HepG2 (cell line): ENCODE measurements around the gene PPA2. TPM values are rescaled to one million over a fixed set of nuclear protein-coding genes. Genes with fewer than 3 reads are reported as not detected.

ENCODE experiments used
- E2F1 ChIP-seq: sonication (generic); formaldehyde crosslinking; IDR thresholded peaks from 2 replicates; pipeline ENCODE4 v1.5.0; 2020; ENCODE audit warnings: missing genetic modification reagents
- GATAD1 ChIP-seq: IDR thresholded peaks from 2 replicates; pipeline ENCODE4 v1.6.1; 2016; ENCODE audit warnings: missing genetic modification reagents, missing compliant biosample characterization
- HCFC1 ChIP-seq: fragments of 150-350 bp; IDR thresholded peaks from 2 replicates; pipeline ENCODE4 v1.6.1; 2014; ENCODE audit warnings: low read depth, low read length
- HNF4G ChIP-seq, 2 experiments: sonication (generic) in 1 of 2; formaldehyde crosslinking in 1 of 2; IDR thresholded peaks; 2 replicates each; pipeline versions ENCODE4 v1.4.0 to v1.6.1; 2011 to 2020; ENCODE audit warnings: borderline replicate concordance in 2 of 2, low read depth in 2 of 2, mild to moderate bottlenecking in 2 of 2, low read length in 1 of 2, missing genetic modification reagents in 1 of 2, moderate library complexity in 1 of 2
- KDM3A ChIP-seq: IDR thresholded peaks from 2 replicates; pipeline ENCODE4 v1.6.1; 2018; ENCODE audit warnings: low read depth, missing compliant biosample characterization
- NCOA5 ChIP-seq: sonication (generic); formaldehyde crosslinking; IDR thresholded peaks from 2 replicates; pipeline ENCODE4 v1.4.0; 2020; ENCODE audit warnings: missing genetic modification reagents
- NRL ChIP-seq: sonication (generic); formaldehyde crosslinking; IDR thresholded peaks from 2 replicates; pipeline ENCODE4 v1.5.0; 2020; ENCODE audit warnings: missing genetic modification reagents, mild to moderate bottlenecking, moderate library complexity, borderline replicate concordance
- SALL2 ChIP-seq: sonication (generic); formaldehyde crosslinking; IDR thresholded peaks from 2 replicates; pipeline ENCODE4 v1.8.1; 2023; ENCODE audit warnings: mild to moderate bottlenecking, missing genetic modification reagents, inconsistent platforms
- TAF1 ChIP-seq: sonication (generic); formaldehyde crosslinking; IDR thresholded peaks from 2 replicates; pipeline ENCODE4 v1.4.0; 2020; ENCODE audit warnings: missing genetic modification reagents
- TFDP1 ChIP-seq: IDR thresholded peaks from 2 replicates; pipeline ENCODE4 v1.6.1; 2016; ENCODE audit warnings: missing compliant biosample characterization, missing genetic modification reagents, borderline replicate concordance
- TOE1 ChIP-seq: sonication (generic); formaldehyde crosslinking; IDR thresholded peaks from 2 replicates; pipeline ENCODE4 v1.4.0; 2020; ENCODE audit warnings: mild to moderate bottlenecking, missing genetic modification reagents
- U2AF2 ChIP-seq: fragments of 200-400 bp; formaldehyde crosslinking; IDR thresholded peaks from 2 replicates; pipeline ENCODE4 v1.6.1; 2017; ENCODE audit warnings: low read depth, mild to moderate bottlenecking, low read length
- ZBTB14 ChIP-seq: sonication (generic); formaldehyde crosslinking; IDR thresholded peaks from 2 replicates; pipeline ENCODE4 v1.4.0; 2020; ENCODE audit warnings: missing genetic modification reagents
- ZFP62 ChIP-seq: sonication (generic); formaldehyde crosslinking; IDR thresholded peaks from 2 replicates; pipeline ENCODE4 v1.4.0; 2020; ENCODE audit warnings: missing genetic modification reagents
- ZFY ChIP-seq: sonication (generic); formaldehyde crosslinking; IDR thresholded peaks from 2 replicates; pipeline ENCODE4 v1.4.0; 2020; ENCODE audit warnings: missing genetic modification reagents
- ZNF10 ChIP-seq: sonication (generic); formaldehyde crosslinking; IDR thresholded peaks from 2 replicates; pipeline ENCODE4 v1.4.0; 2020; ENCODE audit warnings: mild to moderate bottlenecking, low read depth, missing genetic modification reagents, borderline replicate concordance
- ZNF256 ChIP-seq: sonication (generic); formaldehyde crosslinking; conservative IDR thresholded peaks from 2 replicates; pipeline ENCODE4 v1.4.0; 2020; ENCODE audit warnings: missing genetic modification reagents
- ZNF350 ChIP-seq: sonication (generic); formaldehyde crosslinking; IDR thresholded peaks from 2 replicates; pipeline ENCODE4 v1.4.0; 2020; ENCODE audit warnings: mild to moderate bottlenecking, low read depth, missing genetic modification reagents, borderline replicate concordance
- ZNF589 ChIP-seq: sonication (generic); formaldehyde crosslinking; conservative IDR thresholded peaks from 2 replicates; pipeline ENCODE4 v1.8.0; 2022; ENCODE audit warnings: mild to moderate bottlenecking, moderate library complexity, missing genetic modification reagents
- ZNF720 ChIP-seq: sonication (generic); formaldehyde crosslinking; IDR thresholded peaks from 2 replicates; pipeline ENCODE4 v1.4.0; 2020; ENCODE audit warnings: missing genetic modification reagents
- ZNF75D ChIP-seq: sonication (generic); formaldehyde crosslinking; IDR thresholded peaks from 2 replicates; pipeline ENCODE4 v1.8.1; 2023; ENCODE audit warnings: missing genetic modification reagents, mild to moderate bottlenecking, borderline replicate concordance
- ZNF777 ChIP-seq: sonication (generic); formaldehyde crosslinking; IDR thresholded peaks from 2 replicates; pipeline ENCODE4 v1.4.0; 2020; ENCODE audit warnings: missing genetic modification reagents
- ZSCAN22 ChIP-seq: sonication (generic); formaldehyde crosslinking; IDR thresholded peaks from 2 replicates; pipeline ENCODE4 v1.4.0; 2020; ENCODE audit warnings: mild to moderate bottlenecking, missing genetic modification reagents
- polyA plus RNA-seq, 8 experiments: library from polyadenylated mRNA; depleted of rRNA in 3 of 8; stranded (reverse) in 7 of 8; unstranded in 1 of 8; fragments of >200 nt; fragmentation: Illumina TruSeq in 4 of 8; extraction: Trizol in 4 of 8; gene quantifications; 2 replicates each; pipeline versions ENCODE4 v1.2.1 to v1.2.3, GENCODE V29; 2011 to 2016; ENCODE audit warnings: low read depth in 4 of 8, missing spikeins in 1 of 8, mixed read lengths in 1 of 8; ENCODE audit not compliant: insufficient read depth in 1 of 8
- total RNA-seq, 5 experiments: library from RNA; depleted of rRNA; stranded (reverse); fragments of >200 nt; fragmentation: Illumina TruSeq; extraction: Trizol; gene quantifications; 2 replicates each; pipeline ENCODE4 v1.2.3, GENCODE V29; 2016; ENCODE audit warnings: low read depth in 1 of 5
- TF ChIP-seq, protein P1 (sequence below): sonication (generic); formaldehyde crosslinking; IDR thresholded peaks from 2 replicates; pipeline ENCODE4 v1.9.0; 2021; ENCODE audit warnings: missing genetic modification reagents, borderline replicate concordance

The PPA2 gene
- total and polyA plus RNA-seq, 2 of the 13 experiments (the other 11 are each of a cell fraction or from before 2014, with no cell fraction given): 44.2 to 70.6 TPM

DNA sequence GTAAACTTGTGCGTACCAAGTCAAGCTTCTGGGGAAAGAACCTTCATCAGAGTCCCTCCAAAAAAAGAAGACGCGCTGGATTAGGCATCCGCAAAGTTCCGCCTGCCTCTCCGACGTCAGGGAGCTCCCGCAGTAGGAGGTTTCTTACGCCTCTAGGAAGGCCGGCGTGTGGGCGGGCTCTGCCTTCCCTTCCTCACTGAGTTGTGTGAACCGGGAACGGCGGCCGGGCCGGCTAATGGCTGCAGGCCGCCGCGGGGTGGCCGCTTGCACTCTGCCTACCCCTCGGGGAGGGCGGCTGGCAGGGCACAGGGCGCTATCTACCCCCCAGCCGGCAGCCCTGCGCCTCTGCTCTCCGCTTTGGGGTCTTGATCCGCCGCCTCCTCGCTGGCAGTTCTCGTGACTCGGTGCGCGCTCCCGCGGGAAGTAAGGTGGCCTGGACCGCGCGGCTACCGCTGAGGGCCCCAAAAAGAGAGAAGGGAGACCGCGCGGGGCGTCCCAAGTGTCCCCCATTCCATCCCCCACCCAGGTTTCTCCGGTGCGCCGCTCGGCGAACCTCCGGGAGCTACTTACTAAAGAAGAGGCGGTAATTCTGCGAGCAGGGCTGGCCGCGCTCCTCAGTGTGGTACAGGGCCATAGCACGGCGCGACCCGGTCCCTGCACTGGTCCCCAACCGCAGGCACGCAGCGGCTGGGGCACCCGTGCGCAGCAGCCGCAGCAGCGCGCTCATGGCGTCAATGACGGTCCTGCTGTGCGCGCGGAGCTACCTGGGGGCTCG lies at the start of gene PPA2 (continued):
- TF ChIP-seq ZNF777 (peak; percentile 74), NRL (CRISPR knock-in tag) (peak; percentile 93), U2AF2 (no peak), ZNF75D (0 out of 2 replicates have a peak, but pooled peaks have one; percentile 73), NCOA5 (CRISPR knock-in tag) (no peak), ZFP62 (CRISPR knock-in tag) (no peak), E2F1 (CRISPR knock-in tag) (peak; percentile 65), ZFY (peak; percentile 91), ZNF350 (CRISPR knock-in tag) (peak; percentile 72; the same call in 1 of the 2 replicates), ZNF720 (CRISPR knock-in tag) (no peak), ZNF256 (CRISPR knock-in tag) (no peak), KDM3A (no peak; the same call in 1 of the 2 replicates), ZNF589 (CRISPR knock-in tag) (peak; percentile 79), SALL2 (peak; percentile 82), ZSCAN22 (CRISPR knock-in tag) (no peak), TFDP1 (CRISPR knock-in tag) (peak; percentile 69; the same call in 1 of the 2 replicates), HNF4G (IDR thresholded peaks at IDR 0.05; ENCODE audit: borderline replicate concordance, low read depth, low read length) (no peak), HNF4G (CRISPR knock-in tag; IDR thresholded peaks at IDR 0.05; ENCODE audit: borderline replicate concordance, low read depth) (no peak), TAF1 (CRISPR knock-in tag) (peak; percentile 92), HCFC1 (no peak), ZBTB14 (CRISPR knock-in tag) (peak; percentile 94), GATAD1 (CRISPR knock-in tag) (peak; percentile 81), TOE1 (no peak), ZNF10 (CRISPR knock-in tag) (no peak)
- TF ChIP-seq, protein P1, sequence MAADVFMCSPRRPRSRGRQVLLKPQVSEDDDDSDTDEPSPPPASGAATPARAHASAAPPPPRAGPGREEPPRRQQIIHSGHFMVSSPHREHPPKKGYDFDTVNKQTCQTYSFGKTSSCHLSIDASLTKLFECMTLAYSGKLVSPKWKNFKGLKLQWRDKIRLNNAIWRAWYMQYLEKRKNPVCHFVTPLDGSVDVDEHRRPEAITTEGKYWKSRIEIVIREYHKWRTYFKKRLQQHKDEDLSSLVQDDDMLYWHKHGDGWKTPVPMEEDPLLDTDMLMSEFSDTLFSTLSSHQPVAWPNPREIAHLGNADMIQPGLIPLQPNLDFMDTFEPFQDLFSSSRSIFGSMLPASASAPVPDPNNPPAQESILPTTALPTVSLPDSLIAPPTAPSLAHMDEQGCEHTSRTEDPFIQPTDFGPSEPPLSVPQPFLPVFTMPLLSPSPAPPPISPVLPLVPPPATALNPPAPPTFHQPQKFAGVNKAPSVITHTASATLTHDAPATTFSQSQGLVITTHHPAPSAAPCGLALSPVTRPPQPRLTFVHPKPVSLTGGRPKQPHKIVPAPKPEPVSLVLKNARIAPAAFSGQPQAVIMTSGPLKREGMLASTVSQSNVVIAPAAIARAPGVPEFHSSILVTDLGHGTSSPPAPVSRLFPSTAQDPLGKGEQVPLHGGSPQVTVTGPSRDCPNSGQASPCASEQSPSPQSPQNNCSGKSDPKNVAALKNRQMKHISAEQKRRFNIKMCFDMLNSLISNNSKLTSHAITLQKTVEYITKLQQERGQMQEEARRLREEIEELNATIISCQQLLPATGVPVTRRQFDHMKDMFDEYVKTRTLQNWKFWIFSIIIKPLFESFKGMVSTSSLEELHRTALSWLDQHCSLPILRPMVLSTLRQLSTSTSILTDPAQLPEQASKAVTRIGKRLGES (CRISPR knock-in tag): no peak
